Activated T-cell treated with anti-CD3 and anti-CD28 coated beads, Interleukin-2, amount 50 U/mL, for 1 hour (primary cell): ENCODE measurements around the gene FAF2.
"Not testable (repeated sequence)": the region's sequence is repeated elsewhere in the genome, so short reads cannot be mapped to it uniquely, and the experiment has no call there.

ENCODE experiments used
- DNase-seq: peaks from one replicate; pipeline ENCODE4 v3.0.0-alpha.2; 2020

FAF2 gene

GRCh38 chr5:176461349-176461748, 13.2 kb downstream of the FAF2 start:
- no peak for DNase-seq

- DNase-seq, result no peak
These were observed 15.1 kb downstream of the FAF2 start for GRCh38 chr5:176463113-176463764.

- no peak for DNase-seq
These were observed 18.2 kb downstream of the FAF2 start for GRCh38 chr5:176466245-176466871.

- DNase-seq, result no peak
These were observed 21.1 kb downstream of the FAF2 start for GRCh38 chr5:176469296-176469695.

GRCh38 chr5:176470539-176470938, 22.4 kb downstream of the FAF2 start:
- DNase-seq, result no peak

GRCh38 chr5:176471098-176471497, 22.9 kb downstream of the FAF2 start:
- no peak for DNase-seq

- DNase-seq, result no peak
These were observed 25.3 kb downstream of the FAF2 start for GRCh38 chr5:176473335-176474006.

- no peak for DNase-seq
These were observed 26.3 kb downstream of the FAF2 start for GRCh38 chr5:176474476-176474875.

GRCh38 chr5:176481711-176482110, 33.5 kb downstream of the FAF2 start:
- no peak for DNase-seq

- DNase-seq, result no peak
These were observed 37.0 kb downstream of the FAF2 start for GRCh38 chr5:176485176-176485575.

GRCh38 chr5:176486189-176486757, 38.1 kb downstream of the FAF2 start:
- no peak for DNase-seq

- not testable (repeated sequence) for DNase-seq
These were observed 39.0 kb downstream of the FAF2 start for GRCh38 chr5:176487160-176487559.

GRCh38 chr5:176489077-176489476, 40.9 kb downstream of the FAF2 start:
- no peak for DNase-seq

- DNase-seq, result no peak
These were observed 42.1 kb downstream of the FAF2 start for GRCh38 chr5:176490301-176490700.

GRCh38 chr5:176491101-176491502, 42.9 kb downstream of the FAF2 start:
- no peak for DNase-seq

- DNase-seq, result no peak
These were observed 43.7 kb downstream of the FAF2 start for GRCh38 chr5:176491901-176492300.

GRCh38 chr5:176492431-176492830, 44.2 kb downstream of the FAF2 start:
- DNase-seq, result no peak

- no peak for DNase-seq
These were observed 49.7 kb downstream of the FAF2 start for GRCh38 chr5:176497852-176498251.

- DNase-seq, result no peak
These were observed 51.1 kb downstream of the FAF2 start for GRCh38 chr5:176499273-176499672.

- no peak for DNase-seq
These were observed 52.3 kb downstream of the FAF2 start for GRCh38 chr5:176500511-176500910.

GRCh38 chr5:176501333-176501732, 53.1 kb downstream of the FAF2 start:
- no peak for DNase-seq

- no peak for DNase-seq
These were observed 55.3 kb downstream of the FAF2 start for GRCh38 chr5:176503496-176503895.

GRCh38 chr5:176507911-176508310, 59.7 kb downstream of the FAF2 start:
- DNase-seq, result no peak

GRCh38 chr5:176508603-176509002, 60.4 kb downstream of the FAF2 start:
- no peak for DNase-seq
